Upper lobe of right lung (tissue), 1 donor: Measurements from ENCODE around the gene CETP. TPM values are rescaled to one million over a fixed set of nuclear protein-coding genes. Genes with fewer than 3 reads are reported as not detected.

Source experiments
- ATAC-seq: fragments of 200-7000 bp; cut with Tn5 transposase; one replicate; pipeline ENCODE4 v1.9.1; 2020; ENCODE audit warnings: mild to moderate bottlenecking, moderate library complexity
- DNase-seq: peaks from one replicate; pipeline ENCODE4 v3.0.0-alpha.2; 2020
- H3K27ac ChIP-seq: fragments of 200-600 bp; one replicate; pipeline ENCODE4 v1.8.0; 2022
- H3K27me3 ChIP-seq: fragments of 200-600 bp; one replicate; pipeline ENCODE4 v1.8.0; 2022; ENCODE audit warnings: mild to moderate bottlenecking
- H3K36me3 ChIP-seq: fragments of 200-600 bp; one replicate; pipeline ENCODE4 v1.8.0; 2022
- H3K4me1 ChIP-seq: fragments of 200-600 bp; one replicate; pipeline ENCODE4 v1.8.0; 2022
- H3K4me3 ChIP-seq: fragments of 200-600 bp; one replicate; pipeline ENCODE4 v1.8.0; 2022; ENCODE audit warnings: mild to moderate bottlenecking
- H3K9me3 ChIP-seq: fragments of 200-600 bp; one replicate; pipeline ENCODE4 v1.8.0; 2022
- intact Hi-C: fragments of 100-400 bp; cut with DNase I; formaldehyde crosslinking; loops from one replicate; pipeline ENCODE4 v1.11.0; 2022
- total RNA-seq: library from RNA; stranded (reverse); fragmentation: NEBNext Ultra II Directional; extraction: Animal tissue kit (Norgen Biotek cat#: 25700); gene quantifications from one replicate; pipeline ENCODE4 v1.2.1, GENCODE V29; 2021
- TF ChIP-seq, protein P1 (sequence below): fragments of 200-600 bp; IDR thresholded peaks from one replicate; pipeline ENCODE4 v1.8.0; 2022; ENCODE audit warnings: antibody characterized with exemption
- donor health status: DM: no; HTN: yes; CAD: no; lungs with severe emphysema.

Gene CETP
- total RNA-seq, 1 donor from 2014 or later: 1.9 TPM

DNA sequence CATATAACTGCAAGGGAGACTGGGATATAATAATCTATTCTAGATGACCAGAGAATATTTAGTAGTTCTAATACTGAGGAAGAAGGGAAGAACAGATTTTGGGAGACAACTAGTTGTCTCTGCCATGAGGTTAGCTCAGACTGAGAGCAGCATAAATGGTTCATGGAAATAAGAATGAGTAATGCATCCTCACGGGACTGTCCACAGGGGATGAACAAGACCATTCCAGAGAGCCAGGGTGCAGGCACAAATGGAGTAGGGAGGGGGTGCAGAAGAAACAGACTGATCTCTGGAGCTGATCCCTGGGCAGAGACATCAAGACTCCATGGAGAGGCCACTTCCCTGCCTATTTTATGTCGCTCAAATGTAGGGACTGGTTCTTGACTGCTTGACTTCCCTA is 58.0 kb downstream of the CETP start:
- TF ChIP-seq, protein P1, sequence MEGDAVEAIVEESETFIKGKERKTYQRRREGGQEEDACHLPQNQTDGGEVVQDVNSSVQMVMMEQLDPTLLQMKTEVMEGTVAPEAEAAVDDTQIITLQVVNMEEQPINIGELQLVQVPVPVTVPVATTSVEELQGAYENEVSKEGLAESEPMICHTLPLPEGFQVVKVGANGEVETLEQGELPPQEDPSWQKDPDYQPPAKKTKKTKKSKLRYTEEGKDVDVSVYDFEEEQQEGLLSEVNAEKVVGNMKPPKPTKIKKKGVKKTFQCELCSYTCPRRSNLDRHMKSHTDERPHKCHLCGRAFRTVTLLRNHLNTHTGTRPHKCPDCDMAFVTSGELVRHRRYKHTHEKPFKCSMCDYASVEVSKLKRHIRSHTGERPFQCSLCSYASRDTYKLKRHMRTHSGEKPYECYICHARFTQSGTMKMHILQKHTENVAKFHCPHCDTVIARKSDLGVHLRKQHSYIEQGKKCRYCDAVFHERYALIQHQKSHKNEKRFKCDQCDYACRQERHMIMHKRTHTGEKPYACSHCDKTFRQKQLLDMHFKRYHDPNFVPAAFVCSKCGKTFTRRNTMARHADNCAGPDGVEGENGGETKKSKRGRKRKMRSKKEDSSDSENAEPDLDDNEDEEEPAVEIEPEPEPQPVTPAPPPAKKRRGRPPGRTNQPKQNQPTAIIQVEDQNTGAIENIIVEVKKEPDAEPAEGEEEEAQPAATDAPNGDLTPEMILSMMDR: no peak
- Histone ChIP-seq H3K4me1 (peaks cover 5% of the 10 kb centered on the region), H3K36me3 (peaks cover 32% of the 10 kb centered on the region), H3K27me3 (no peaks in the 10 kb centered on the region), H3K9me3 (no peaks in the 10 kb centered on the region), H3K27ac (no peak overlapping the region), H3K4me3 (no peak overlapping the region)
- ATAC-seq (no peak), DNase-seq (no peak)
- intact Hi-C loops: no loop called here

DNA sequence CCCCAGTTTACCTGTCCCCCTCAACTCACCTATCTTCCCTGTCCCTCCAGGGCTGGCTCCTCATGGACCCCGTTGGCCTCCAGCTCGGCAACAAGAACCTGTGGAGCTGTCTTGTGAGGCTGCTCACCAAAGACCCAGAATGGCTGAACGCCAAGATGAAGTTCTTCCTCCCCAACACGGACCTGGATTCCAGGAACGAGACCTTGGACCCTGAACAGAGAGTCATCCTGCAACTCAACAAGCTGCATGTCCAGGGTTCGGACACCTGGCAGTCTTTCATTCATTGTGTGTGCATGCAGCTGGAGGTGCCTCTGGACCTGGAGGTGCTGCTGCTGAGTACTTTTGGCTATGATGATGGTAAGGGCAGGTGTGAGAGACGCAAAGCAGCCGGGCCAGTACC is 58.9 kb downstream of the CETP start:
- Histone ChIP-seq H3K4me1 (no peaks in the 10 kb centered on the region), H3K4me3 (no peak overlapping the region), H3K36me3 (peaks cover 32% of the 10 kb centered on the region), H3K27ac (no peak overlapping the region), H3K27me3 (no peaks in the 10 kb centered on the region), H3K9me3 (no peaks in the 10 kb centered on the region)
- DNase-seq (no peak), ATAC-seq (no peak)
- TF ChIP-seq, protein P1: no peak
- intact Hi-C loops: no loop called here

DNA sequence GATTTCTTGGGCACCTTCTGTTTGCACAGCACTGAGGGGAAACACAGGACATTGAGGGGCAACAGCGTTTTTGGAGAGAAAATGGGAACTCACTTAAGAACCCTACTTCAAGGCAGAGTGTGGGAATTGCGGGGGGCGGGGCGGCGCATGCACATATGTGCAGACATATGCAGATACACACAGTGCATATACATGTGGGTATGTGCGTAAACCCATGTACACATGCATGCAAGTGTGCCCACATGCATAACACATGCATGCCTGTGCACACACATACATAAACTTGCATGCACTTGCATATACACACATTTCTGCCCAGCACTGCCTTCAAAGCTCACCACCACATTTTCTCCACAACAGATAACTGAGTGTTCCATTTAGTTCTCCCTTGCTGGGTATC is 60.0 kb downstream of the CETP start:
- ATAC-seq: no peak

DNA sequence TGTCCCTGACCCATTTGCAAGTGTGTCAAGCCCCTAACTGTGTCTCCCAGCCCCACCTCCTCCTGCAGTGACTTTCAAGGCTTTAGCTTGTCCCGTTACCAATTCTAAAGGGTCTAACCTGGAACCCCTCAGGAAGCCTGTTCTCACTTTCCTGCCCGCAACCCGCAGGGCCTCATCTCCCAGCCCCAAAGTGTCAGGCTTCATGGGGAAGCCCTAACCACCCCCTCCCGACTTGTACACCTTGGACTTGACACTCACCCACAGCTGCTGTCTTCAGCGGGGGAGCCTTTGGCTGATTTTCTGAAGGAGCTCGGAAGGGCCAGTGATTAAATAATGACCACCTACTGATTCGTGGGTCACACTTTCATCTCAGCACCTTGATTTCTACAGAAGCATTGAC is 60.7 kb downstream of the CETP start:
- intact Hi-C loops: no loop called here
- TF ChIP-seq, protein P1: no peak
- Histone ChIP-seq H3K4me1 (no peaks in the 10 kb centered on the region), H3K27me3 (no peaks in the 10 kb centered on the region), H3K4me3 (no peak overlapping the region), H3K9me3 (no peaks in the 10 kb centered on the region), H3K36me3 (peaks cover 32% of the 10 kb centered on the region), H3K27ac (no peak overlapping the region)
- ATAC-seq (no peak), DNase-seq (no peak)

More for the DNA sequence above, 60.0 kb downstream of the CETP start:
- Histone ChIP-seq H3K27me3 (no peaks in the 10 kb centered on the region), H3K27ac (no peak overlapping the region), H3K4me1 (no peaks in the 10 kb centered on the region), H3K4me3 (no peak overlapping the region), H3K9me3 (no peaks in the 10 kb centered on the region), H3K36me3 (peaks cover 32% of the 10 kb centered on the region)
- intact Hi-C loops: no loop called here
- no peak for DNase-seq
- TF ChIP-seq, protein P1: no peak

DNA sequence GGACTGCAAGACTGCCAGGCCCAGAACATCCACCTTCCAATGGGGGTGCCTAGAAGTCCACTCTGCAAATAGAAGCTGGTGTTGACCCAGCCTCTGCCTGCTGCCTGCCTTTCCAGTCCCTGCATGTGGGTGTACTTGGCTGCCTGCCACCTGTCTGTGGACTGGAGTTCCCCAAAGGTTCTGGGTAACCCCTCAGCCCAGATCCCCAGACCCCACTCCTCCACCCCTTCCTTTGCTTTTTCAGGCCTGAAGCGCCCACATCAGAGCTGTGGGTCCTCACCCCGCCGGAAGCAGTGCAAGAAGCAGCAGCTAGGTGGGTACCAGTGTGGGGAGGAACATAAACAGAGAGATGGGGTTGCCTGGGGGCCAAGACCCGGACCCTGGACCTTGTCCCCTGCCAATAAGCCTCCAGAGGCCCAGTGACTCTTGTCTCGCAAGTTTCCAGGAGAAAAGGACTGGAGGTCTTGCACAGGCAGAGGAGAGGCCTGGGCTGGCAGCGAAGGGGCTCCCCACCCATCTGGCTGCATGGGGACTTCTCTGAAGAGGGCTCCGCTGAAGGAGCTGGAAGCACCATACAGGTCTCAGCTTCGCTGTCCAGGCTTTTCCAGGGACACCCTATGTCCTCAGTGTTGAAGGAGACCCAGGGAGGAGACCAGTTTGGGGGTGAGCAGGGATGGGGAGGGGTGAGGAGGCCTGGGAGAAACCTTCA is 61.9 kb downstream of the CETP start:
- Histone ChIP-seq H3K27me3 (no peaks in the 10 kb centered on the region), H3K9me3 (no peaks in the 10 kb centered on the region), H3K4me1 (no peaks in the 10 kb centered on the region), H3K27ac (no peak overlapping the region), H3K4me3 (no peak overlapping the region), H3K36me3 (peaks cover 24% of the 10 kb centered on the region)
- TF ChIP-seq, protein P1: no peak
- intact Hi-C loops: no loop called here
- ATAC-seq (no peak), DNase-seq (no peak)
